Stomach smooth muscle (tissue), 2 donors: ENCODE measurements around the gene CCN5.

ENCODE experiments used
- H3K27ac ChIP-seq: one replicate; pipeline ENCODE4 v1.7.0; 2013; ENCODE audit warnings: mild to moderate bottlenecking, low read length, inconsistent platforms
- H3K27me3 ChIP-seq, 2 donors: one replicate each; pipeline ENCODE4 v1.7.0; 2013; ENCODE audit warnings: low read length in 2 of 2; ENCODE audit not compliant: insufficient read depth in 2 of 2, control insufficient read depth in 1 of 2
- H3K36me3 ChIP-seq, 2 donors: one replicate each; pipeline ENCODE4 v1.7.0; 2013; ENCODE audit warnings: low read length in 2 of 2; ENCODE audit not compliant: control insufficient read depth in 2 of 2, insufficient read depth in 2 of 2
- H3K4me1 ChIP-seq: one replicate; pipeline ENCODE4 v1.7.0; 2013; ENCODE audit warnings: low read length; ENCODE audit not compliant: control insufficient read depth, insufficient read depth
- H3K4me3 ChIP-seq, 2 donors: one replicate each; pipeline ENCODE4 v1.7.0; 2013; ENCODE audit warnings: low read length in 2 of 2
- H3K9ac ChIP-seq, 2 donors: one replicate each; pipeline ENCODE4 v1.7.0; 2013; ENCODE audit warnings: low read length in 2 of 2, mild to moderate bottlenecking in 1 of 2
- H3K9me3 ChIP-seq, 2 donors: one replicate each; pipeline ENCODE4 v1.7.0; 2013; ENCODE audit warnings: low read length in 2 of 2; ENCODE audit not compliant: control insufficient read depth in 2 of 2
- donor health status: healthy.
- donor health status: Pancreatic carcinoma.

Gene CCN5

DNA sequence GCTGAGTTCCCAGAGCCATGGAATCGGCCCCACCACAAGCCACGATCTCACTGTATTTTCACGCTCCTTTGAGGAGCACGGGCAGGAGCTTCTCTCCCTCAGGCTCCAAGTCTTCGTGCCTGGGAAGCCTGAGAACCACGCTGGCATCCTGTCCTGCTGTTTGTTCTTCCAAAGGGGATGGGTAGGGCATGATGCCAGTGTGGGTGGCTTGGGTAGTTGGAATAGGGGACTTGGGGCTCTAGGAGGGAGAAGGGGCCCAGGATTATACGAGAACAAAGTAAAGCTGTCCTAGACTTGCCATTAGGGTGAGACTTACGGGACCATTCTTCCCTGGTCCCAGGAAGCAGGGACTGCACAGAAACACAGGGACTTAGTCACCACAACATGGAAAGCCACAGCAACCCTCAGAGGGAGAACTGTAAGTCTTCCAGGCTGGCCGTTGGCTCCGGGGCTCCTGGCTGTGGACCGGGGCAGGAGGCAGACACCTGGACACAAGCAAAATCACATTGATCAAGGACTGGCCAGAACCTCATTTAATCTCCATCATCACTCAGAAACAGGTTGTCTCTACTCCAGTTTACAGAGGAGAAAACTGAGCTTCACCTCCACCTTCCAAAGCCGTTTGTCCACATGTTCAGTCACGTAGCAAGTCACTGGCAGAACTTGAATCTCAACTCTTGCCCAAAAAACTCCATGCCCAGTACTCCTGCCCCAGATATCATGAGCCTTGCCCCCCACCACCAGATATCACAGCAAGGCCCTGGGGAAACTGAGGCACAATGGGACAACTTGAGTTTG, 1.3 kb downstream of the CCN5 start:
- Histone ChIP-seq H3K27me3 (peaks cover 0 to 5% of the 10 kb centered on the region in 2 donors), H3K36me3 (no peaks in the 10 kb centered on the region), H3K9ac (no peak overlapping the region), H3K9me3 (no peaks in the 10 kb centered on the region), H3K4me1 (peaks cover 15% of the 10 kb centered on the region), H3K27ac (no peak overlapping the region), H3K4me3 (peak overlapping the region in 1 of 2 donors; percentile 44)

DNA sequence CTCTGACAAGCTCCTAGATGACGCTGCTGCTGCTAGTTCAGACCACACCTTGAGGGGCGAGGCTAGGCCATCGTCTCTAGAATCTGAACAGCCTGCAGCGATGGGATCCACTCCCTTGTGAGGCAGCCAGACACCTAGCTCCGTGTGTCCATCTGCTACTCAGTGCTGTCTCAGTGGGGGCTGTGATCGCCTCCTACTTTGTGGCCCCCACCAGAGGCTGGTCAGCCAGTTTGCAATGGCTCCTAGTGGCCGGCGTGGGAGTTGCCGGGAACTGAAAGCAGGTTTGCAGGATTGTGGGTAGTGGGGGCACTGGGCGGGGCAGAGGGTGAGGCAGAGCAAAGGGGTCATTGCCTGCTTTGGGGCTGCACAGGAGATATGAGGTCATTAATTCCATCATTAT, 2.8 kb downstream of the CCN5 start:
- Histone ChIP-seq H3K4me1 (peaks cover 15% of the 10 kb centered on the region), H3K27ac (no peak overlapping the region), H3K9ac (no peak overlapping the region), H3K36me3 (no peaks in the 10 kb centered on the region), H3K4me3 (no peak overlapping the region), H3K27me3 (peaks cover 0 to 5% of the 10 kb centered on the region in 2 donors), H3K9me3 (no peaks in the 10 kb centered on the region)

DNA sequence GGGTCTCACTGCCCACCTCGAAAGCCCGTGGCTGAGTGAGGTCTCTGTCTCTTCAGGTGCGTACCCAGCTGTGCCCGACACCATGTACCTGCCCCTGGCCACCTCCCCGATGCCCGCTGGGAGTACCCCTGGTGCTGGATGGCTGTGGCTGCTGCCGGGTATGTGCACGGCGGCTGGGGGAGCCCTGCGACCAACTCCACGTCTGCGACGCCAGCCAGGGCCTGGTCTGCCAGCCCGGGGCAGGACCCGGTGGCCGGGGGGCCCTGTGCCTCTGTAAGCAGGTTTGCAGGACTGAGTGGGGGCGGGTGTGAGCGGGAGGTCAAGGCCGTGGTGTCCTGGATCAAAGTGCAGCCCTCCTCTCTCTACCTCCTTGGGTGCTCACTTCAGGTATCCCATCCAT, 4.7 kb downstream of the CCN5 start:
- H3K36me3 ChIP-seq, result no peaks in the 10 kb centered on the region
- no peak overlapping the region for H3K27ac ChIP-seq
- no peak overlapping the region for H3K9ac ChIP-seq
- H3K27me3 ChIP-seq, result peaks cover 4 to 11% of the 10 kb centered on the region in 2 donors
- peaks cover 7% of the 10 kb centered on the region for H3K4me1 ChIP-seq
- no peaks in the 10 kb centered on the region for H3K9me3 ChIP-seq
- no peak overlapping the region for H3K4me3 ChIP-seq

DNA sequence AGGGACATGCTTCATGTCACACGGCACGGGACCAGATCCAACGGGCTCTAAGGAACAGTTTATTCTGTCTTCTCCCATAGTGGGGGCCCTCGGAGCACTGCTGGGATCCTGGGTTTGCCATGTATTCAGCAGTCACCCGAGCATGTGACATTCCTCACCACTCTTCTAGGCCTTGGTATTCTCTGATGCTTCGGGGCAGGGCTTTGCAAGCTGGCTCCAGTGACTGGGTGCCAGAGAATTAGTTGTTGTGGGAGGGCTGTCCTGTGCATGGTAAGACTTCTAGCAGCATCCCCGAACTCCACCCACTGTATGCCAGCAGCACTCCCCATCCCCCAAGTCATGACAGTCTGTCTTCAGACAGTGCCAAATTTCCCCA, 5.4 kb downstream of the CCN5 start:
- Histone ChIP-seq H3K27me3 (peaks cover 4 to 14% of the 10 kb centered on the region in 2 donors), H3K9me3 (no peaks in the 10 kb centered on the region), H3K36me3 (no peaks in the 10 kb centered on the region), H3K4me1 (peaks cover 2% of the 10 kb centered on the region), H3K27ac (no peak overlapping the region), H3K4me3 (no peak overlapping the region), H3K9ac (no peak overlapping the region)

DNA sequence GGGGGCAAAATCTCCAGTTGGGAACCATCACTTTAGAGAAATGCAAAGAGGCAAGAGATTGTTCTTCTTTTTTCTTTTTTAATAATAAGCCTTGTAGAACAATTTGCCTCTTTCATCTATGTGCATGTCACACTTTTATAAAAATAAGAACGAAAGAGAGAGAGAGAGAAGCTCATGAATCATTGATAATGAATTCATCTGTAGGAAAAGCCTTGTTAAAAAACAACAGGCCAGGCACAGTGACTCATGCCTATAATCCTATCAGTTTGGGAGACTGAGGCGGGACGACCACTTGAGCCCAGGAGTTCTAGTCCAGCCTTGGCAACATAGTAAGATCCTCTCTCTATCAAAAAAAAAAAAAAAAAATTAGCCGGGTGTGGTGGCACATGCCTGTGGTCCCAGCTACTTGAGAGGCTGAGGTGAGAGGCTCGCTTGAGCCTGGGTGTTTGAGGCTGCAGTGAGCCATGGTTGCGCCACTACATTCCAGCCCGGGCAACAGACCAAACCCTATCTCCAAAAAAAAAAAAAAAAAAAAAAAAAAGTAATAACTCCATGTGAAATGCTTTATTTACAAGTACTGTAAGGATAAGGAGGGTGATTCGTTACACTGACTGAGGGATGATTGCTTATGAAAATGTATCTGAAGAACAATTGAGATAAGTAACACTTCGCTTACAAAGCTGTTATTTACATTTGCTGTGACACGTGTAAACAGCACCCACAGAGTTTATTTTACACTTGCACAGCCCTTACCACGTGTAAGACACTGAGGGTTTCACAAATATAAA, 6.0 kb downstream of the CCN5 start:
- no peak overlapping the region for H3K9ac ChIP-seq
- no peaks in the 10 kb centered on the region for H3K36me3 ChIP-seq
- H3K4me3 ChIP-seq, result no peak overlapping the region
- no peak overlapping the region for H3K27ac ChIP-seq
- no peaks in the 10 kb centered on the region for H3K9me3 ChIP-seq
- peaks cover under 1% of the 10 kb centered on the region for H3K4me1 ChIP-seq
- H3K27me3 ChIP-seq, result peaks cover 4 to 17% of the 10 kb centered on the region in 2 donors

DNA sequence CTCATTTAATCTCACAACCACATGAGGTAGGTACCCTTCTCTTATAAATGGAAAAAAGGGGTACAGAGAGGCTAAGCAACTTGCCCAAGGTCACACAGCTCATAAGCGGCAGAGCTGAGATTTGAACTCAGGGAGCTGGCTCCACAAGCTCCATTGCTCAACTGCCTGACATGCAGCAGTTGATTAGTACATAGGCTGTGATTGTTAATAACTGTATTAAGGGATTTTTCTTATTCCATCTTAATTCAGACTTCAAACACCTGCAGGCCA, 6.6 kb downstream of the CCN5 start:
- Histone ChIP-seq H3K27ac (no peak overlapping the region), H3K4me1 (no peaks in the 10 kb centered on the region), H3K9me3 (no peaks in the 10 kb centered on the region)

DNA sequence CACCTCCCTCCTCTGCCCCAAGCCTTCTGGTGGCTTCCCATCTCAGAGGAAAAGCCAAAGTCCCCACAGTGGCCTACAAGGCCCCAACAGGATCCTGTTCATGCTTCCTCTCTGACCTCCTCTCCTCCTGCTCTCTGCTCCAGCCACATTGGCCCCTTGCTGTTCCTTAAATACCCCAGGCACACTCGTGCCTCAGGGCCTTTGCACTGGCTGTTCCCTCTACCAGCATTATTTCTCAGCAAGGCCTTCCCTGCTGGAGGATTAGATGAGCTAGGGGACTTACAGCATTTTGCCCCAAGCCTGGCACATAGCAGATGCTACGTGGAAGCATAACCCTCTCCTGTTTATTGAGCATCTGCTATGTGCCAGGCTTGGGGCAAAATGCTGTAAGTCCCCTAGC, 7.8 kb downstream of the CCN5 start:
- no peak overlapping the region for H3K9ac ChIP-seq
- no peaks in the 10 kb centered on the region for H3K9me3 ChIP-seq
- H3K27me3 ChIP-seq, result peaks cover 4 to 13% of the 10 kb centered on the region in 2 donors
- H3K4me3 ChIP-seq, result no peak overlapping the region
- H3K4me1 ChIP-seq, result no peaks in the 10 kb centered on the region
- H3K36me3 ChIP-seq, result no peaks in the 10 kb centered on the region
- H3K27ac ChIP-seq, result no peak overlapping the region

More for the DNA sequence above, 6.6 kb downstream of the CCN5 start:
- H3K27me3 ChIP-seq, result peaks cover 4 to 13% of the 10 kb centered on the region in 2 donors
- no peak overlapping the region for H3K4me3 ChIP-seq
- no peak overlapping the region for H3K9ac ChIP-seq
- H3K36me3 ChIP-seq, result no peaks in the 10 kb centered on the region

DNA sequence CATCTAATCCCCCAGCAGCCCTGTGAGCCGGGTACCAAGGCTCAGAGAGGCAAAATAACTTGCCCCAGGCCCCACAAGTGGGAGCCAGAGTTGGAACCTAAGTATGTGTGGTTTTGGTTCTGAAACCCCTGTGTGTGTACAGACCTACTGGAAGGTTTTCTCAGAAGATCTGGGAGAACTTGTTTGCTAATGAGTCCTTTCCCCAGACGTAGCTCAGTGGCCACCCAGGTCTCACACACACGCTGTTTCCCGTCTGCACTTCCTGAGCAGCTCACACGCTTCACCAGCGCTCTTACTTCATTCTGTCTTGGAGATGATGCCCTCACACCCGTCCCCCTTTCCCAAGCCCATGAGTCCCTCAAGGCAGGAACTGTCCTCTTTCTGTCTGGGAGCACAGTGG, 8.2 kb downstream of the CCN5 start:
- H3K9ac ChIP-seq, result no peak overlapping the region
- no peak overlapping the region for H3K27ac ChIP-seq
- H3K36me3 ChIP-seq, result no peaks in the 10 kb centered on the region
- no peaks in the 10 kb centered on the region for H3K4me1 ChIP-seq
- no peak overlapping the region for H3K4me3 ChIP-seq
- peaks cover 4 to 13% of the 10 kb centered on the region in 2 donors for H3K27me3 ChIP-seq
- no peaks in the 10 kb centered on the region for H3K9me3 ChIP-seq

DNA sequence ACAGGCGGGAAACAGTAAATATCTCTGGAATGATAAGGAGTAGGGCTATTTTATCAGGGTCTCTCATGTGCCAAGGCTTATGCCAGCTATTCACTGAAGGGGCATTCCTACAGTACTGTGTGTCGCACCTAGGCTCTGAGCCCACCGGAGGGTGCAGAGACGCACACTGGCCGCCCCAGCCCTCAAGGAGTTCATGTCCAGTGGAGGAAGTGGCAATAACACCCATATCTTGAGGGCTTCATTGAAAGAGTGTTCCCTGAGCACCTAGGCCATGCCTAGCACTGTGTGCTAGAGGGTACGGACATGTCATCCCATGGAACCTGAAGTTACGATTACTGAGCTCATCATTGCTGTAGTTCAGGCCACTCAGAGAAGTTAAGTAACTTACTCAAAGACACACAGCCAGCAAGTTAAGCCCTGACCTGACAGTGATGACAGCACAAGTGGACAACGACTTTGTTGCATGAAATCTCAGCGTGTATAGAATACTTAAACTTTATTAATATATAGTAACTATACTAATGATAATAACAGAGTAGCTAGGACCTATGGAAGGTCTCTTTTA, 8.7 kb downstream of the CCN5 start:
- Histone ChIP-seq H3K4me3 (no peak overlapping the region), H3K9ac (no peak overlapping the region), H3K27me3 (peaks cover 4 to 15% of the 10 kb centered on the region in 2 donors), H3K27ac (no peak overlapping the region), H3K36me3 (no peaks in the 10 kb centered on the region), H3K9me3 (no peaks in the 10 kb centered on the region), H3K4me1 (no peaks in the 10 kb centered on the region)

DNA sequence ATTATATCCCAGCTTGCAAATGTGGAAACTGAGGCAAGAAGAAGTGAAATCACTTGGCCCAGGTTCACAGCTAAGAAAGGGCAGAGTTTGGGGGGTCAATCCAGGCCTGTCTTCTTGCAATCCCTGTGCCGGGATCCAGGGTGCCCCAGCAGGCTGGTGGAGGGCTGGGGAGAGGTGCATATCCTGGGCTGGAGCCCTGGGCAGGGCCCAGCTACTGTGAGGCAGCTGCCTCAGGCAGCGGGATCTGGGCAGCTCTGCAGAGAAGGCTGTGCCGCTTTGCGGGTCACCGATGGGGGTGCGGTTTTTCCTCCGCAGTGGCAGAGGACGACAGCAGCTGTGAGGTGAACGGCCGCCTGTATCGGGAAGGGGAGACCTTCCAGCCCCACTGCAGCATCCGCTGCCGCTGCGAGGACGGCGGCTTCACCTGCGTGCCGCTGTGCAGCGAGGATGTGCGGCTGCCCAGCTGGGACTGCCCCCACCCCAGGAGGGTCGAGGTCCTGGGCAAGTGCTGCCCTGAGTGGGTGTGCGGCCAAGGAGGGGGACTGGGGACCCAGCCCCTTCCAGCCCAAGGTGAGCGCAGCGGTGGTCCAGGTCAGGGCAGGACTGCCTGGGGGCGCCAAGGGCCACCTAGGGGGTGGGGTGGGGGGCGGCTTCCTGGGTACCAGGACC, 9.4 kb downstream of the CCN5 start:
- H3K27me3 ChIP-seq, result peaks cover 8 to 18% of the 10 kb centered on the region in 2 donors
- H3K4me3 ChIP-seq, result no peak overlapping the region
- no peaks in the 10 kb centered on the region for H3K9me3 ChIP-seq
- H3K27ac ChIP-seq, result no peak overlapping the region
- peaks cover 4% of the 10 kb centered on the region for H3K4me1 ChIP-seq
- no peaks in the 10 kb centered on the region for H3K36me3 ChIP-seq
- H3K9ac ChIP-seq, result no peak overlapping the region
